Measurements from ENCODE around the gene ACADSB. TPM values are rescaled to one million over a fixed set of nuclear protein-coding genes. Genes with fewer than 3 reads are reported as not detected.

Gene ACADSB
- polyA plus RNA-seq, 2 donors: 5.2 to 7.3 TPM

- H3K27me3 ChIP-seq (ENCODE audit: control insufficient read depth in 1 of 2, insufficient read depth in 2 of 2, low read length in 2 of 2): no peaks in the 10 kb centered on the region
- no peak overlapping the region for H3K4me3 ChIP-seq (ENCODE audit: low read depth in 1 of 2, low read length in 2 of 2)
- no peaks in the 10 kb centered on the region for H3K36me3 ChIP-seq (ENCODE audit: control insufficient read depth in 2 of 2, insufficient read depth in 2 of 2, low read length in 1 of 2)
- 44 to 57% methylated on average over 9 of the region's 9 CpGs for WGBS, 2 donors
- H3K9me3 ChIP-seq (ENCODE audit: control insufficient read depth in 2 of 2, insufficient read depth in 1 of 2, low read depth in 1 of 2, low read length in 1 of 2): no peaks in the 10 kb centered on the region
- peaks cover 0 to 2% of the 10 kb centered on the region in 2 donors for H3K4me1 ChIP-seq (ENCODE audit: control insufficient read depth in 2 of 2, insufficient read depth in 2 of 2, low read length in 1 of 2)
- H3K27ac ChIP-seq (ENCODE audit: low read depth in 2 of 2, low read length in 1 of 2): no peak overlapping the region
Measured at GRCh38 chr10:123103944-123104343, 95.1 kb downstream of the ACADSB start.

Other genes starting within 250 kb of the ACADSB start
- gene CUZD1, start 163.1 kb upstream of the ACADSB start, polyA plus RNA-seq: 1 to 10 TPM in 1 of 2 donors, under 1 TPM in 1; 0.32 to 1.3 TPM
- gene FAM24B, start 129.4 kb upstream of the ACADSB start, polyA plus RNA-seq: 1 to 10 TPM; 1.9 to 2.6 TPM
- gene FAM24A, start 98.4 kb upstream of the ACADSB start, polyA plus RNA-seq: not detected
- 1 to 10 TPM; 3.1 to 4.0 TPM for gene C10orf88, start 54.8 kb upstream of the ACADSB start, polyA plus RNA-seq
- 1 to 10 TPM; 2.7 to 2.9 TPM for gene PSTK, start 28.6 kb upstream of the ACADSB start, polyA plus RNA-seq
- gene IKZF5, start 211 bp upstream of the ACADSB start, polyA plus RNA-seq: 1 to 10 TPM; 4.5 to 7.2 TPM
- gene HMX3, start 127.0 kb downstream of the ACADSB start, polyA plus RNA-seq: not detected
- gene HMX2, start 139.1 kb downstream of the ACADSB start, polyA plus RNA-seq: under 1 TPM in 1 of 2 donors, not detected in 1; 0.08 TPM
- 10 to 100 TPM; 18.9 to 72.7 TPM for gene BUB3, start 145.4 kb downstream of the ACADSB start, polyA plus RNA-seq

Data from esophagus (tissue), 2 donors.